RCC 7860 (cell line): ENCODE results near the gene RAB27A.

ENCODE experiments used
- DNase-seq: peaks from one replicate; pipeline ENCODE4 v3.0.0-alpha.2; 2015; ENCODE audit warnings: low spot score
- FAIRE-seq: peaks from 2 replicates; lab custom pipeline; 2012; peaks lifted over from hg19 to GRCh38; lab: Jason Lieb, UNC

RAB27A gene

DNA sequence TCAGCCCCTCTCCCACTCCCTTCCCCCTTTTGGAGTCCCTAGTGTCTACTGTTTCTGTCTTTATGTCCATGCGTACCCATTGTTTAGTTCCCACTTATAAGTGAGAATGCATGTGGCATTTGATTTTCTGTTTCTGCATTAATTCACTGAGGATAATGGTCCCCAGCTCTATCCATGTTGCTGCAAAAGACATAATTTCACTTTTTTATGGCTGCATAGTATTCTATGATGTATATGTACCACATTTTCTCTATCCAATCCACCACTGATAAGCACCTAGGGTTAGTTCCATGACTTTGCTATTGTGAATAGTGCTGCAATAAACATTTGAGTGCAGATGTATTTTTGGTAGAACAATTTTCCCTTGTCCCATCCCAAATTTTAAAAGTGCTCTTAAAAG is 58.7 kb downstream of the RAB27A start:
- DNase-seq, result no peak
- FAIRE-seq, result no peak

DNA sequence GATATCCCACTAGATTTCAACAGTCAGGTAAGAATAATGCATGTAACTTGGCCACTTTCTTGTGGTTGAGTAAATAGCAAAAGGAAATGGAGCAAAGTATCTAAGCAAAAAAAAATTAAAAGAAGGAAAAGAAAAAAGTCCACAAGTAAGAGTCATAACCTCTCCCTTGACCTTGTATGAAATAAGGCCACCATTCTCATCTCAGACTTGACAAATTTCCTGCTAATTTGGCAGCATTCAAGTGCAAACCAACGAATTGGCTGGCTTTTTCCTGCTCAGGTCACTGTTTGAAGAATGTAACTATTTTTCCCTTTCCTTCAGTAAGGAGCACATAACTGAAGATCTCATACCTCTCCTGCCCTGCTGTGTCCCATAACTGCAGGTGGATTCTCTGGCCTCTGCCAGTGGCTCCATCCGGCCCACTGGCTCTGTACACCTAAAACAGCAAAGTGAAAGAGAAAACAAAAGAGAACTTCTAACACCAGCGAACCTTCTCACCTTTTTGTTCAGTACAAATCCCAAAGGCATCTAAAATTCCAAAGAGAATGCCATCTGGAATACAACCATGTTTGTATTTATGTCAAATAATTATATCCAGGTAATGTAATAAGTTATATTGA is 59.5 kb downstream of the RAB27A start:
- no peak for DNase-seq
- FAIRE-seq, result no peak

DNA sequence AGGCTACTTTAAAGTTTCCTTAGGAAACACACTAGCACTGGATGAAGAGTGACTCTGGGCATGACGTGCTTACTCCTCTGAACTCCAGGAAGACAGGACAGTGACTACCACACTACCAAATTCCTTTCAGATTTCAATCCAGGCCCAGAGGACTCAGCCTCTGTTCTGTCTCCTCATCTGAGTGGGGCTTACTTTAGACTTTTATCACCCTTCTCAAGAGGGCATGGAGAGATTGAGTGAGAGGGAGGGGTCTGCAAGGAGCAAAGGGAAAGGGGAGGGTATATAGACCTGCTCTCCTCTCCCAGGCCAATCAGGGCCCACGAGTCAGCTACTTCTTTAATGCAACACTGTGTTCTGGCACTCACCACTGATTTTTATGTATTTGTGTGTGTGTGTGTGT is 63.5 kb downstream of the RAB27A start:
- no peak for DNase-seq
- FAIRE-seq, result no peak

DNA sequence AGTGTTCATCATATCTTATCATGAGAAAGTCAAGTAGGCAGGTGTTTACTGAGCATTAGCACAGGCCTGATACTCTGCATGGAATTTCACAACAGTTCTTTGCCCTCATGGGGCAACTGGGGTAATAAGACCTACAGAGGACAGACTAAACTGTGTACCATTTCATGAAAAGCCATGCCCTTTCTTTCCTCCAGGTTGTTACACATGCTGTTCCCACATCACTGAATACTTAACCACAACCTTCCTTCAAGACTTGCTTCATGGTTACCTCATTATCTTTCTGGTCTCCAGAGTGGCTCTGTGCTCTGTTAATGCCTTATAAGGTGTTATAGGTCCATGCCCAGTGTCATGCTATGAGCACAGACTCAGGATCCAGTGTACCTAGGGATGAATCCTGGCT is 64.7 kb downstream of the RAB27A start:
- peak; percentile 45 for DNase-seq
- no peak for FAIRE-seq

DNA sequence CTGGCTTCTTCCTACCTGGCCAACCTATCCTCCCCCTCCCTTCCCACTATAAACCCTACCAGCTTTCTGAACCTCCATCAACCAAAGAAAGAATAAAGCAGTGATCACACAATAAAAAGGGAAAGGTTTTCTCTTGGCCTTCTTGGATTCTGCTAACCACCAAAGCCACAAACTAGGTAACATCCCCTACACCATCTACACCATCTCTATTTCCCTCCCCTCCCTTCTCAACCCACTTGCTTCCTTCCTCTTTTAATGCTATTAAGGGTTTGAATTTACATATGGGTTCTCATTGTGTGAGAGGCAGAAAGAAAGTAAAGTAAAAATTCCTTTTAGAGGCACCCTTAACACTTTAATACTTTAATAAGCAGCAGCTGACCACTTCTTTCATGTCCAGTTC is 67.0 kb downstream of the RAB27A start:
- FAIRE-seq, result no peak
- no peak for DNase-seq

DNA sequence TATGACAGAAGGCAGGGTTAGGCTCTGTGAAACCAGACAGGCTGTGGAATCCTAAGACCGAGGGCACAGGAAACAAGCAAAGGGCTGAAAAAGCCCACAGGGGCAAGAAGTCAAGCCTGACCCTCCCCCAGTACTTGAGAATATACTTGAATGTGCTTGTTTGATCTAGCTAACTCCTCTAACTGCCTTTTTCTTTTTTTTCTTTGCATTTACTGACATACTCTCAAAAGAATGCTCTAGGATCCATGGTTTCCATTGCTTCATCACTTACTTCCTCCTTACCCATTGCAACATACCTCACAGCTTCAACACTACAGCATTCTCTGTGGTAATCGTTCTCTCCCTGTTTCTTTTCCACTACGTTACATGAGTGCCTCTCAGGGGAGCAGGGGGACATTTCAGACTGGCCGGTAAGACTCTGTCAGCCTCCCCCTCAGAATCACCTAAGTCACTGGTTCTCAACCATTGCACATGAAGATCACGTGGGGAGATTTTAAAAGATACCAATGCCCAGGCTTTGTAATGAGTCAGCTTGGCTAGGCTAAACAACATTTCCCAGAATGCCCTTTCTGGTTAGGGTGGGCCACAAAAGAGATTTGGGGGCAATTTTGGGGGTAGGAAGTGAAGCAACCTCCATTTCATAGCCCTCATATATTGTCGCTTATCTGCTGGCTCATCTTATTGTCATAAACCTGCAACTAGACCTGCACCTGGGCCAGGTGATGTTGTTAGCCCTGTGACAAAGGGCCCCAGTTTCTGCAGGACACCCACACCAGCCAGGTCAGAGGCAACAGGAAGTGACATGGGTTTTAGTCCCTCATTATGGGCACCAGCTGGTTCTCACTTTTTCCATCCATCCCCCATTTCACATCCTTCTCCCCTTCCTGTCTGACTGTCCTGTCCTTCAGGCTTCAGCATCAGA is 68.3 kb downstream of the RAB27A start:
- DNase-seq (peak; percentile 85), FAIRE-seq (no peak)

DNA sequence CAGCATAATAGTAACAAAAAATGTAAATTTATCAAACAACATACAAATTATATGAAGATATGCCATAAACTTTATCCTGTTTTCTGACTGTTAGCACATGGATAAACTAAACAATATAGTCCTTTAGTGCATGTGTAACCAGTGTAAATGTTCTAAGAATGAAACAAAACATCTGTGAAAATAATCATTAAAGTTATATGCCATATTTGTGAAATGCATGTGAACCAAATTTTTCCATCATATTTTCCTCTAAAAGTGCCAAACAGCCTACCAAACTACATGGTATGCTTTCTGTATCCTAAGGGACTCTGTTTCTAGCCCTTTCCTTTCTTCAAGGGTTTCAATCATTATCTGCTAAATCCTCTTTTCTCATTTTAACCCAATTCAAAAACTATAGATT is 69.0 kb downstream of the RAB27A start:
- DNase-seq (no peak), FAIRE-seq (no peak)

DNA sequence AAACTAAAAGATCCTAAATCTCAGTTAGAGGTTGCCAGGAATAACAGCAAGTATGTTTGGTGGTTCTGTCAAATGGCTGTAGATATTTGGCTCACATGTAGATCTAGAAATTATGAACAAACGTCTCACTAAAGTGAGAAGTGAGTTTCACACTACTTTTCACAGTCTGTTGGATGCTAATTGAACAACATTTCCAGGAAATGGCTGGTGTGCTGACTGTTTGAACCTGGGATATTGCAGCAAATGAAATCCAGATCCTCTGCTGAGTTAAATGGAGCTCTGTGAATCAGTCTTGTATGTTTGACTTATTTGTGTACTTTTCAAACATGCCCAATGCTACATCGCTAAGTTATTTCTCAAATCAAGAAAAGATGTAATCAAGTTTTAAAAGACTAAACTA is 71.6 kb downstream of the RAB27A start:
- DNase-seq, result no peak
- no peak for FAIRE-seq

DNA sequence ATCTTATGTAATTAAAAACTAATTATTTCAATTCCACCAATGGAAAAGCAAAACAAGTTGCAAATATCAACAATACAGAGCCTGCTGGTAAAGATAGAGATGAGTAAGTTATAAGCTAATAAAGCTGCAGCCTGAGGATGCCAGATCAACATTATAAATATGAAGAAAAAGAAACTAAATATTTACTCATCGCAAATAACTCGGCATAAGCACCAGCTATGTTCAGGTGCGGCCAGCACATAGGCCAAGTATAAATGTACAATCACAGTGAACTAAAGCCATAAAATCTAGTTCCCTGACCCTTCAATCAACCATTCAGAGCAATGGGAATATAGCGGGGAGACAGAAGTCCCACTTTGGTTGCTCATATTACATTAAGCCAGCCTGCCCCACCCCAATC is 85.1 kb downstream of the RAB27A start:
- no peak for DNase-seq
- no peak for FAIRE-seq

DNA sequence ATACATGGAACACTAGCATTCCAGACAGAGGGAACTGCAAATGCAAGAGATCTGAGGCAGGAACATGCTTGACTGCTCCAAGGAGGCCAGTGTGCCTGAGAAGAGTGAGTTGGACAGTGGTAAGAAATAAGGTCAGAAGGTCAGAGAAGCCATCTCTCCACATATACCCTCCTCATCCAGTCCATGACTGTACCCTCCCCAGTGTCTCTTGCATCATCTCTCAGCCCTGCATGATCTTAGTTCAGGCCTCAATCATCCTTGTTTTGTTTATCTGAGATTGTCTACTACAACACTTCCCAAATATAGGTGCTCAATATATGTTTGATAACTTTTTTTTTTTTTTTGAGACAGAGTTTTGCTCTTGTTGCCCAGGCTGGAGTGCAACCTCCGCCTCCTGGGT is 87.4 kb downstream of the RAB27A start:
- DNase-seq (no peak), FAIRE-seq (no peak)

DNA sequence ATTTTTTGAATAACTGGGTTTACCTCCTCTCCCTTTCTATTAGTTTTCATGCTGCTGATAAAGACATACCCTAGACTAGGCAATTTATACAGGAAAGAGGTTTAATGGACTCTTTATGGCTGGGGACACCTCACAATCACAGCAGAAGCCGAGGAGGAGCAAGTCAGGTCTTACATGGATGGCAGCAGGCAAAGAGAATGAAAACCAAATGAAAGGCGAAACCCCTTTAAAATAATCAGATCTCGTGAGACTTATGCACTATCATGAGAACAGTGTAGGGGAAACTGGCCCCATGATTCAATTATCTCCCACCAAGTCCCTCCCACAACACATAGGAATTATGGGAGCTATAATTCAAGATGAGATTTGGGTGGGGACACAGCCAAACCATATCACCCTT is 90.9 kb downstream of the RAB27A start:
- FAIRE-seq (no peak), DNase-seq (no peak)

DNA sequence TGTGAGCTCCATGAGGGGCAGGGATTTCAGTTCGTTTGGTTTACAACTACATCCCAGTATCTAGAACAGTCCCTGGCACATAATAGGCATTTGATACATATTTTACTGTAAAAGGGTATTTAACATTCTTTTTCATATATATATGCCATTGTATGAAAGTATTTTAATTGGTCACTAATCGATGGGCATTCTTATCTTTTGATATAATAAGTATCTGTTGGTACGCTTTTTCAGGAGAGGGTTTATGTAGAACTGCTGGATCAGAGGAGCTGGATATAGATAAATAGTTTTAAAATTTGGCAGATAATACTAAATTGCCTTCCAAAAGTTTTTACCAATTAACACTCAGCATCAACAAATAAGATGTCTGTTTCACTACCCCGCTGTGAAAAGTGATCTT is 91.9 kb downstream of the RAB27A start:
- FAIRE-seq (no peak), DNase-seq (no peak)

DNA sequence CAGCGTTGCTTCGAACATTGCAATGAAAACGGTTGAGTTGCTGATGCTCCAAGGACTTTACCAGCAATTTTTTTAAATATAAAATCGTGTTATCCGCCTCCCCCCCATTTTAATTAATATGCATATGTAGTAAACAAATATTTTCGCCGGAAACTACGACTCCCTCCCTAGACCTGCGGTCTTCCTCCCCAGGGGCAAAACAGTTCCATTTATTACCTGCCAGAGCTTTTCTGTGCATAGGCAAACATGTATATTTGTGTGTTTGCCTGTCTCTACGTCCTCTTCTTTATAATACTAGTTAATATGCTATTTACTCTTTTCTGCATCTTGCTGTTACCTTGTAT is 92.3 kb downstream of the RAB27A start:
- DNase-seq (no peak), FAIRE-seq (no peak)

DNA sequence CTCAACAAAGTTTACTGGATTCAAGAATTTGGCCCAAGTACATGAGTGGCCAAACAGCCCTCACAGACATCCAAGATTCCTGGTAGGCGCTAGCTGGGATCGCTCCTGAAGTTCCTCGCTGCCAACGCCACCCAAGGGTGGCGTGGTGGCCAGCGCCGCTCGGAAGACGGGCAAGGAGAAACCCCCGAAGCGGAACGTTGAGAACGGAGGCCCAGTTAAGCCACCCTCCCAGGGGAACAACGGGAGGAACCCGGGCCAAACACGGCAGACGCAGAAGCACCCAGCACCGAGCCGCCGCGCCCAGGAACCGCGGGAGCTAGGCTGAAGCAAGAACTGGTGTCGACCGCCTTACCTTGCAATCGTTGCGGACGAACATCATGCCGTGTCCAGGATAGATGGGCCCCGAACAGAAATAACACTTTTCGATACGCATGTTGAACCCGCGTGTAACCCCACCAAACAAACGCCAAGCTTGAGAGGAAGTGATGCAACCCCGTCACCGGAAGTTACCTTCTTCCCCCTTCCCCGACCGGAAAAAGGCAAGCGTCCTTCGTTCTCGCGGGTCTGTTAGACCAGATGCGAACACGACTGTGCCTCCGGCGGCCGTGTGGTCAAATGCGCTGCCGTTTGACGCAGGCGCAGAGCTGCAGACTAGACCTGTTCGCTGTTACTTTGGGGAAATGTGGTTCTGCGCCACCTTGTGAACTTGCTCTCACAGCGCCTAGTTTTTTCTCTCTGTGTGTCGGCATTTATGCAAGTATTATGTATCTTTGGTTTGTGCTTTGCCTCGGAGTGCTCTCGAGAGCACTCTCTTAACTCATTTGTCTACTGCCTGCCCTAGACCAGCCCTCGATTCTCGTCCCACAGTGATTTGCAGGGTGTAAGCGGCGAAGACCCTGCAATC is 92.9 kb downstream of the RAB27A start, which contains the start of gene RSL24D1:
Gene RSL24D1, minus strand, starts transcription at position 484 of the 904 bp plus-strand sequence. Its CDS starts 51 bp downstream, at position 433.
- DNase-seq, result peak; percentile 94
- FAIRE-seq, result peak; percentile 95

DNA sequence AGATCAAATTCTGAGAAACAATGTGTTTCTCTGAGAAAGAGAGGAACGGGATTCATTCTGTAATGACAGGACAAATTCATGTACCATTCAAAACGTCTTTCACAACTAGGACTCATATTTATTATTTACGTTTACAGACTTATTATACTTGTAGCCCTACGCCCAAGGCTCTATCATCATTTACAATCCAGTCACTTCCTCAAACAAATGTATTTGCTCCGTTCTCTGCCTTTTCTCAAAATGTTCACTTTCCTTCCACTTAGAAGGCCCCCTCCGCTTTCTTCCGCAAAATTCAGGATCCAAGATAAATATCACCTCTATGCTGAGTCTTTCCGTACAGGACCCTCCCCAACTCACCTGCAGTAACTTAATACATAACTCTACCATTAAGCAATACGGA is 93.6 kb downstream of the RAB27A start:
- DNase-seq, result no peak
- no peak for FAIRE-seq

DNA sequence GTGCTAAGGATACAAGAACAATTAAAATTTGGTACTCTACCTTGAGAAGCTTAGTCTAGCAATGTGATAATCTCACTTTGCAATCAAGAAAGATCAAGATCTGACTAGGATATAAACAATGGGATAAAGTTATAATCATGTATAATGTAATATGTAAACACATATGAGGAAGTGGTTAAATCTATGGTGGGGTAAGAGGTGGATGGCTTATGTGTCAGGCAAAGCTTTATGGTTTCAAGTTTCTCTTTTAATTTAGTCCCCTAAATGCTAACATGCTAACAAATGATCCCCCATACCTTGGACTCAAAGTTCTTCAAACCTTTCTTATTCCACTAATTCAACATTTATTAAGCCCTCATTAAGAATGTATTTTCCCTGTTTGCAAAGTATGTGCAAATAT is 95.4 kb downstream of the RAB27A start:
- FAIRE-seq, result no peak

DNA sequence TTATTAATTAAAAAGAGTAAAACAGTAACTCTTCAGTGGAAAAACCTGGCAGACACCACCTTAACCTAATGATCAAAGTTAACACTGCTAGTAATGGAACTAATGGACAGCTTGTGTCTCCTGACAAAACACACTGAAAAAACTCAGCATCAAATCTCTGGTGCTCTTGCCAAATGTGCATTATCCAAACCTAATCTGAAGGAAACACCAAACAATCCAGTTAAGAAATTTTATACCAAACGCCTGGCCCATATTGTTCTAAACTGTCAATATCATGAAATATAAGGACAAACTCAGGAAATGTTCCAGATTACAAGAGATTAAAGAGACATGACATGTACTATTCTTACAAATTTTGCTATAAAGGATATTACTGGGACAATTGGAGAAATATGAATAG is 103.3 kb downstream of the RAB27A start:
- no peak for FAIRE-seq
- DNase-seq, result no peak

More for the DNA sequence above, 95.4 kb downstream of the RAB27A start:
- DNase-seq, result no peak

DNA sequence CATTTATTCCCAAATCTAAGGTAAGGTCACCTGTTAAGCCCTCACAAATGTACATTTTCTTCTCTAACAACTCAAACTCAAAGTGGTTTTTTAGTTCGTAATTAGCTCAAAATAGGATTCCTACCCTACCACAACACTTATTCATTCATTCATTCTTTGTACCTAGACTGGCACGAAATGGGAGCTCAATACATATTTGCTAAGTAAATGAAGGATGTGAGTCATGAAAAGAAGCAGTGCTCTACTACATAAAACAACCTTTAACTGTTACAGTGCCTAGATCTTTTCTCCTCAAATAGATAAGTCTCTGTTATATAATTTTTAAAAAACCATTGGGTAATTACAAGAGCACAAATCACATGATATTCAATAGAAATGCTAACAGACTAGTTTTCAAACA is 105.9 kb downstream of the RAB27A start:
- FAIRE-seq, result no peak
- no peak for DNase-seq

DNA sequence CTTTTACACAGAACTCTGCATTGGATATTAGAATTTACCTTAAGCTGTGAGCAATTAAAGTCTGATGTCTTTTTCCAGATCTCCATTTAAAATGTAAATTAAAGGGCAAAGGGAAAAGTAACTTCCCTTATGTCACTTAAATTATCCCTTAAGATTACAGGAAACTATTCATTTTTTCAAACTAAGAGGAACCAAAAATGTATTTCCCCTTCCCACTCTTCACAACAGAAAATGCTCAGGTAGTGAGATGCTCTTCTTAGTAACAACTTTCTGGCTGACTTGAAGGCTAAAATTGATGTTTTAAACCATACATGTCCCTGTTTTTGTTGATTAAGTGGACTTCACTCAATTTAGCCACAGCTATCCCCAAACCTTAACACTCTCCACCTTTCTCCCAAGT is 110.5 kb downstream of the RAB27A start:
- DNase-seq, result no peak
- FAIRE-seq, result no peak

DNA sequence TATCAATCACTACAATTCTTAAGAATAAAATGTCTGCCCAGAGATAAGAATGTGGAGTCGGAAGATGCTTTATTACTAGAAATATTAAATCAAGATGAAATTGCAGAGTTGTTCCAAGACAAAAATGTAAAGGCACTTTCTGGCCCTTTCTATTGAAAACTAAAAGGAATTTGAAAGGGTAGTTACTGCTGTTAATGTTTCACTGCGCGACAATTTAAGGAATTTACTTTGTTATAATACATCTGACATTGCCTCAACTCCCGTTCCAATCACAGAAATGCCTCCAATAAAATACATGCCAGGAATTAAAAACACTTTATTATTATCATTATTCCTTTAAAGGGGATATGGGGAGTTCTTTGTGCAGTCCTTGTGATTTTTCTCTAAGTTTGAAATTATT is 119.3 kb downstream of the RAB27A start:
- DNase-seq (no peak), FAIRE-seq (no peak)

DNA sequence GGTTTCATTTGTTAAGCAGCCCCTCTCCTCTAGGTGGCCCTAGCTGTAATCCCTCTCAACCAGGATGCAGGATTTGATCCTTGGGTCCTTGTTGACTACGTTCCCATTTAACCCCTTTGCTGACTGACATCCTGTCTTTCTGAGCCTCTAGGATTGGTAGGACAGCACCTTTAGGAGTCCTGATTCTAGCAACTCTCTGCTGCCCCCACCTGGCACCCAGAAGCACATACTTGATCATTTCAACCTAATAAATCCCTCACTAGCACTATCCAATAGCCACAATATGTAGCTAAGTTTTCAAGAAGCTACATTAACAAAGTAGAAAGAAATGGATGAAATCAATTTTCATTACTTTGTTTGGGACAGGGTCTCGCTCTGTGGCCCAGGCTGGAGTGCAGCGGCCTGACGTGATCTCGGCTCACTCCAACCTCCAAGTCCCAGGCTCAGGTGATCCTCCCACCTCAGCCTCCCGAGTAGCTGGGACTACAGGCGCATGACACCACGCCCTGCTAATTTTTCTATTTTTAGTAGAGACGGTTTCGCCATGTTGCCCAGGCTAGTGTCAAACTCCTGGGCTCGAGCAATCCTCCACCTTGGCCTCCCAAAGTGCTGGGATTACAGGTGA is 121.2 kb downstream of the RAB27A start:
- FAIRE-seq (peak; percentile 46), DNase-seq (peak; percentile 66)
